Measurements from ENCODE around the gene LSM11. TPM values are rescaled to one million over a fixed set of nuclear protein-coding genes. Genes with fewer than 3 reads are reported as not detected.

LSM11 gene
- total RNA-seq, 4 donors from 2014 or later: 3.3 to 3.8 (median 3.6) TPM

- Histone ChIP-seq H3K27me3 (no peaks in the 10 kb centered on the region), H3K36me3 (peaks cover 0 to 62% (median 2%) of the 10 kb centered on the region in 3 donors), H3K9me3 (no peaks in the 10 kb centered on the region), H3K4me3 (no peak overlapping the region), H3K27ac (no peak overlapping the region), H3K4me1 (no peaks in the 10 kb centered on the region)
- no peak for DNase-seq
- TF ChIP-seq CTCF (IDR thresholded peaks at IDR 0.05) (no peak), POLR2A (IDR thresholded peaks at IDR 0.05) (no peak)
Observed at GRCh38 chr5:157785801-157786200, 42.3 kb downstream of the LSM11 start.

- Histone ChIP-seq H3K4me1 (no peaks in the 10 kb centered on the region), H3K4me3 (no peak overlapping the region), H3K27ac (no peak overlapping the region), H3K27me3 (no peaks in the 10 kb centered on the region), H3K9me3 (no peaks in the 10 kb centered on the region), H3K36me3 (peaks cover 0 to 52% (median 0%) of the 10 kb centered on the region in 3 donors)
- TF ChIP-seq POLR2A (IDR thresholded peaks at IDR 0.05) (no peak), CTCF (IDR thresholded peaks at IDR 0.05) (no peak)
- no peak for DNase-seq
Observed at GRCh38 chr5:157793301-157793700, 49.8 kb downstream of the LSM11 start.

- H3K9me3 ChIP-seq: no peaks in the 10 kb centered on the region
- no peaks in the 10 kb centered on the region for H3K4me1 ChIP-seq
- H3K27ac ChIP-seq: no peak overlapping the region
- no peak overlapping the region for H3K4me3 ChIP-seq
- H3K36me3 ChIP-seq: peaks cover 0 to 40% (median 0%) of the 10 kb centered on the region in 3 donors
- DNase-seq: no peak
- no peak for TF ChIP-seq CTCF (IDR thresholded peaks at IDR 0.05)
- no peak for TF ChIP-seq POLR2A (IDR thresholded peaks at IDR 0.05)
- no peaks in the 10 kb centered on the region for H3K27me3 ChIP-seq
Observed at GRCh38 chr5:157799578-157799977, 56.1 kb downstream of the LSM11 start.

- H3K27me3 ChIP-seq: no peaks in the 10 kb centered on the region
- no peaks in the 10 kb centered on the region for H3K9me3 ChIP-seq
- H3K4me3 ChIP-seq: no peak overlapping the region
- no peak overlapping the region for H3K27ac ChIP-seq
- no peak for DNase-seq
- TF ChIP-seq CTCF (IDR thresholded peaks at IDR 0.05) (no peak), POLR2A (IDR thresholded peaks at IDR 0.05) (no peak)
- H3K36me3 ChIP-seq: peaks cover 0 to 42% (median 0%) of the 10 kb centered on the region in 3 donors
- no peaks in the 10 kb centered on the region for H3K4me1 ChIP-seq
Observed at GRCh38 chr5:157800137-157800536, 56.6 kb downstream of the LSM11 start.

- no peak for DNase-seq
- Histone ChIP-seq H3K4me3 (no peak overlapping the region), H3K36me3 (peaks cover 0 to 45% (median 0%) of the 10 kb centered on the region in 3 donors)
Observed at GRCh38 chr5:157802736-157803135, 59.2 kb downstream of the LSM11 start.

More at GRCh38 chr5:157802736-157803135, 59.2 kb downstream of the LSM11 start:
- H3K27me3 ChIP-seq: no peaks in the 10 kb centered on the region
- TF ChIP-seq POLR2A (IDR thresholded peaks at IDR 0.05) (no peak), CTCF (IDR thresholded peaks at IDR 0.05) (no peak)
- H3K27ac ChIP-seq: no peak overlapping the region
- no peaks in the 10 kb centered on the region for H3K9me3 ChIP-seq
- no peaks in the 10 kb centered on the region for H3K4me1 ChIP-seq
